ENCODE data around the gene RAD23A.

RAD23A gene

GRCh38 chr19:12987781-12988180 lies 42.1 kb downstream of the RAD23A start:
- WGBS, 2 experiments (ENCODE audit: insufficient coverage in 2 of 2) = 53 to 78% methylated on average over 2 to 5 of the region's 10 CpGs
- H3K4me3 ChIP-seq (ENCODE audit: extremely low read depth, insufficient read depth, low read length, poor library complexity, severe bottlenecking) = no peak overlapping the region

DNA sequence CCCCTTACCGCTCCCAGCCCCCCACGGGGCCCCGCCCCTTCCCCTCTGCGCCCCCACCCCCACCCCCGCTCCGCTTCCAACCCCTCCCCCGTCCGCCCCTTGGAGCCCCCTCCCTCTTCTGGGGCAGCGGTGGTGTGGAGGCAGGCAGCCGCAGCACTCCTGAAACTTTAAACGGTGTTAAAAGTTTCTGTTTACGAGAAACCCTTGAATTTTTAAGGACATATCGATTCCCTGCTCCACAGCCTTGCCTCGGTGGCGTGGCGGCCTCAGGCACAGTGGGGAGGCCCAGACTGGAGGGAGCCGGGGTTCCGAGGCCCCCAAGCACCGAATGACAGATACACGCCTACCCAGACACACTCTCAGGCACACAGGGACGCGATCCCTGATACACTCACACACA lies 44.8 kb downstream of the RAD23A start:
- no peak overlapping the region for H3K4me3 ChIP-seq (ENCODE audit: extremely low read depth, insufficient read depth, low read length, poor library complexity, severe bottlenecking)
- no peak overlapping the region for H3K27ac ChIP-seq (ENCODE audit: low read depth, low read length, severe bottlenecking)
- H3K9me3 ChIP-seq (ENCODE audit: control insufficient read depth, low read length) = no peaks in the 10 kb centered on the region
- WGBS, 2 experiments (ENCODE audit: insufficient coverage in 2 of 2) = 35% methylated on average over 12 to 13 of the region's 22 CpGs
- H3K4me1 ChIP-seq (ENCODE audit: control insufficient read depth, insufficient read depth, low read length, poor library complexity, severe bottlenecking) = no peaks in the 10 kb centered on the region
- H3K36me3 ChIP-seq (ENCODE audit: control insufficient read depth, insufficient read depth, low read length) = no peaks in the 10 kb centered on the region

More at GRCh38 chr19:12987781-12988180, 42.1 kb downstream of the RAD23A start:
- no peaks in the 10 kb centered on the region for H3K4me1 ChIP-seq (ENCODE audit: control insufficient read depth, insufficient read depth, low read length, poor library complexity, severe bottlenecking)
- no peaks in the 10 kb centered on the region for H3K36me3 ChIP-seq (ENCODE audit: control insufficient read depth, insufficient read depth, low read length)
- no peak overlapping the region for H3K27ac ChIP-seq (ENCODE audit: low read depth, low read length, severe bottlenecking)
- H3K9me3 ChIP-seq (ENCODE audit: control insufficient read depth, low read length) = no peaks in the 10 kb centered on the region

GRCh38 chr19:12990853-12991252 lies 45.2 kb downstream of the RAD23A start:
- Histone ChIP-seq H3K4me3 (ENCODE audit: extremely low read depth, insufficient read depth, low read length, poor library complexity, severe bottlenecking) (no peak overlapping the region), H3K4me1 (ENCODE audit: control insufficient read depth, insufficient read depth, low read length, poor library complexity, severe bottlenecking) (no peaks in the 10 kb centered on the region), H3K9me3 (ENCODE audit: control insufficient read depth, low read length) (no peaks in the 10 kb centered on the region), H3K27ac (ENCODE audit: low read depth, low read length, severe bottlenecking) (no peak overlapping the region), H3K36me3 (ENCODE audit: control insufficient read depth, insufficient read depth, low read length) (no peaks in the 10 kb centered on the region)
- 68 to 81% methylated on average over 3 of the region's 3 CpGs for WGBS, 2 experiments (ENCODE audit: insufficient coverage in 2 of 2)

- WGBS, 2 experiments (ENCODE audit: insufficient coverage in 2 of 2) = 83 to 89% methylated on average over 2 to 4 of the region's 5 CpGs
- Histone ChIP-seq H3K27ac (ENCODE audit: low read depth, low read length, severe bottlenecking) (no peak overlapping the region), H3K9me3 (ENCODE audit: control insufficient read depth, low read length) (no peaks in the 10 kb centered on the region), H3K4me3 (ENCODE audit: extremely low read depth, insufficient read depth, low read length, poor library complexity, severe bottlenecking) (no peak overlapping the region), H3K36me3 (ENCODE audit: control insufficient read depth, insufficient read depth, low read length) (no peaks in the 10 kb centered on the region), H3K4me1 (ENCODE audit: control insufficient read depth, insufficient read depth, low read length, poor library complexity, severe bottlenecking) (no peaks in the 10 kb centered on the region)
Measured at GRCh38 chr19:12991296-12991695, 45.6 kb downstream of the RAD23A start.

- H3K4me3 ChIP-seq (ENCODE audit: extremely low read depth, insufficient read depth, low read length, poor library complexity, severe bottlenecking) = no peak overlapping the region
- H3K36me3 ChIP-seq (ENCODE audit: control insufficient read depth, insufficient read depth, low read length) = no peaks in the 10 kb centered on the region
- no peaks in the 10 kb centered on the region for H3K9me3 ChIP-seq (ENCODE audit: control insufficient read depth, low read length)
- no peaks in the 10 kb centered on the region for H3K4me1 ChIP-seq (ENCODE audit: control insufficient read depth, insufficient read depth, low read length, poor library complexity, severe bottlenecking)
- 81 to 85% methylated on average over 8 to 11 of the region's 11 CpGs for WGBS, 2 experiments (ENCODE audit: insufficient coverage in 2 of 2)
- H3K27ac ChIP-seq (ENCODE audit: low read depth, low read length, severe bottlenecking) = no peak overlapping the region
Measured at GRCh38 chr19:12992729-12993128, 47.1 kb downstream of the RAD23A start.

- 91% methylated on average over 6 to 7 of the region's 7 CpGs for WGBS, 2 experiments (ENCODE audit: insufficient coverage in 2 of 2)
- no peak overlapping the region for H3K4me3 ChIP-seq (ENCODE audit: extremely low read depth, insufficient read depth, low read length, poor library complexity, severe bottlenecking)
- H3K4me1 ChIP-seq (ENCODE audit: control insufficient read depth, insufficient read depth, low read length, poor library complexity, severe bottlenecking) = no peaks in the 10 kb centered on the region
- no peak overlapping the region for H3K27ac ChIP-seq (ENCODE audit: low read depth, low read length, severe bottlenecking)
- H3K9me3 ChIP-seq (ENCODE audit: control insufficient read depth, low read length) = no peaks in the 10 kb centered on the region
- H3K36me3 ChIP-seq (ENCODE audit: control insufficient read depth, insufficient read depth, low read length) = no peaks in the 10 kb centered on the region
Measured at GRCh38 chr19:12993562-12993961, 47.9 kb downstream of the RAD23A start.

- H3K36me3 ChIP-seq (ENCODE audit: control insufficient read depth, insufficient read depth, low read length) = no peaks in the 10 kb centered on the region
- no peak within 1 kb of the TSS for H3K27ac ChIP-seq (ENCODE audit: low read depth, low read length, severe bottlenecking)
- peak within 1 kb of the TSS; percentile 5 for H3K4me3 ChIP-seq (ENCODE audit: extremely low read depth, insufficient read depth, low read length, poor library complexity, severe bottlenecking)
- no peaks in the 10 kb centered on the region for H3K4me1 ChIP-seq (ENCODE audit: control insufficient read depth, insufficient read depth, low read length, poor library complexity, severe bottlenecking)
- H3K9me3 ChIP-seq (ENCODE audit: control insufficient read depth, low read length) = no peaks in the 10 kb centered on the region
- WGBS, 2 experiments (ENCODE audit: insufficient coverage in 2 of 2) = 42 to 55% methylated on average over 20 to 25 of the region's 84 CpGs
Measured at GRCh38 chr19:12994701-12995595, 49.3 kb downstream of the RAD23A start, which contains the start of gene NFIX. TSS of gene NFIX (plus strand) at chr19:12995475. CDS start at chr19:12995838, 363 bp downstream.

- H3K27ac ChIP-seq (ENCODE audit: low read depth, low read length, severe bottlenecking) = no peak overlapping the region
- H3K4me1 ChIP-seq (ENCODE audit: control insufficient read depth, insufficient read depth, low read length, poor library complexity, severe bottlenecking) = no peaks in the 10 kb centered on the region
- no peaks in the 10 kb centered on the region for H3K36me3 ChIP-seq (ENCODE audit: control insufficient read depth, insufficient read depth, low read length)
- H3K4me3 ChIP-seq (ENCODE audit: extremely low read depth, insufficient read depth, low read length, poor library complexity, severe bottlenecking) = peak overlapping the region; percentile 5
- WGBS, 2 experiments (ENCODE audit: insufficient coverage in 2 of 2) = 0 to 3% methylated on average over 68 to 79 of the region's 129 CpGs
- no peaks in the 10 kb centered on the region for H3K9me3 ChIP-seq (ENCODE audit: control insufficient read depth, low read length)
Measured at GRCh38 chr19:12995596-12996405, 50.1 kb downstream of the RAD23A start.

DNA sequence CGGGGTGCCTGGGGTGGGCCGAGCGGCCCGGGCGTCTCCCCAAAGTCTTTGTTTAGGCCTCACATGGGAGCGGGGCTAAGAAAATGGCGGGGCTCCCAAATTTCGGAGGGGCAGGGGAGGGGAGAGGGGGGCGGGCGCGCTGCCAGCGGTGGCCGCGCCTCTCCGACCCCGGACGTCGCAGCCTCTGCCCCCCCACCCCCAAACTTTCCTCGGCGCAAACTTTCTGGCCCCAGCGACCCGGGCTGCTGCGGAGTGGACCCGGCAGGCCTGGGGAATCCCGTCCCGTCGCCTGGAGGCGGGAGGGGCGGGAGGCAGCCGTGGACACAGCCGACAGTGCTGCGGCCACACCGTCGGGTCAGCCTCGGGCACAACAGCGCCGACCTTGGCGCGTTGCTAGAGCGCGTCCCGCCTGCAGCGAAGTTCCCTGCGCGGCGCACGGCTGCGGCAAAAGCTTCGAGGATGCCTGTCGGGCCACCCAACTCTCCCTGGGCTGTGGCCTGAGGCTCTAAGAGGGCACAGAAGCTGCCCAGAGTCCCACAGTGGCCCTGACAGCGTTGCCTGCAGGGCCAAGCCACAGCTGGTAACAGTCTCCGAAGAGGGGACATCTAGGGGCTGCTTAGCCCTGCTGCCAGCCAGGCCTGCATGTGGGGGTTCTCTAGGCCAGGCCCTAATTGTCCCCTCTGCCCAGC lies 50.9 kb downstream of the RAD23A start:
- Histone ChIP-seq H3K36me3 (ENCODE audit: control insufficient read depth, insufficient read depth, low read length) (no peaks in the 10 kb centered on the region), H3K4me1 (ENCODE audit: control insufficient read depth, insufficient read depth, low read length, poor library complexity, severe bottlenecking) (no peaks in the 10 kb centered on the region), H3K4me3 (ENCODE audit: extremely low read depth, insufficient read depth, low read length, poor library complexity, severe bottlenecking) (no peak overlapping the region), H3K27ac (ENCODE audit: low read depth, low read length, severe bottlenecking) (no peak overlapping the region), H3K9me3 (ENCODE audit: control insufficient read depth, low read length) (no peaks in the 10 kb centered on the region)
- 7 to 9% methylated on average over 31 to 44 of the region's 52 CpGs for WGBS, 2 experiments (ENCODE audit: insufficient coverage in 2 of 2)

- Histone ChIP-seq H3K9me3 (ENCODE audit: control insufficient read depth, low read length) (no peaks in the 10 kb centered on the region), H3K4me3 (ENCODE audit: extremely low read depth, insufficient read depth, low read length, poor library complexity, severe bottlenecking) (no peak overlapping the region)
- 92 to 93% methylated on average over 23 to 25 of the region's 25 CpGs for WGBS, 2 experiments (ENCODE audit: insufficient coverage in 2 of 2)
Measured at GRCh38 chr19:12997179-12997966, 51.7 kb downstream of the RAD23A start.

More at GRCh38 chr19:12997179-12997966, 51.7 kb downstream of the RAD23A start:
- H3K27ac ChIP-seq (ENCODE audit: low read depth, low read length, severe bottlenecking) = no peak overlapping the region
- no peaks in the 10 kb centered on the region for H3K36me3 ChIP-seq (ENCODE audit: control insufficient read depth, insufficient read depth, low read length)
- H3K4me1 ChIP-seq (ENCODE audit: control insufficient read depth, insufficient read depth, low read length, poor library complexity, severe bottlenecking) = no peaks in the 10 kb centered on the region
